VCaP (cell line): ENCODE data around the gene PNKD.

ENCODE experiments used
- H3K27ac ChIP-seq: fragments of 450-650 bp; 2 replicates; pipeline ENCODE4 v1.5.1; 2017
- TF ChIP-seq, protein P1 (sequence below): fragments of 450-650 bp; conservative IDR thresholded peaks from 2 replicates; pipeline ENCODE4 v1.5.1; 2017; ENCODE audit warnings: mild to moderate bottlenecking, moderate library complexity

PNKD gene

DNA sequence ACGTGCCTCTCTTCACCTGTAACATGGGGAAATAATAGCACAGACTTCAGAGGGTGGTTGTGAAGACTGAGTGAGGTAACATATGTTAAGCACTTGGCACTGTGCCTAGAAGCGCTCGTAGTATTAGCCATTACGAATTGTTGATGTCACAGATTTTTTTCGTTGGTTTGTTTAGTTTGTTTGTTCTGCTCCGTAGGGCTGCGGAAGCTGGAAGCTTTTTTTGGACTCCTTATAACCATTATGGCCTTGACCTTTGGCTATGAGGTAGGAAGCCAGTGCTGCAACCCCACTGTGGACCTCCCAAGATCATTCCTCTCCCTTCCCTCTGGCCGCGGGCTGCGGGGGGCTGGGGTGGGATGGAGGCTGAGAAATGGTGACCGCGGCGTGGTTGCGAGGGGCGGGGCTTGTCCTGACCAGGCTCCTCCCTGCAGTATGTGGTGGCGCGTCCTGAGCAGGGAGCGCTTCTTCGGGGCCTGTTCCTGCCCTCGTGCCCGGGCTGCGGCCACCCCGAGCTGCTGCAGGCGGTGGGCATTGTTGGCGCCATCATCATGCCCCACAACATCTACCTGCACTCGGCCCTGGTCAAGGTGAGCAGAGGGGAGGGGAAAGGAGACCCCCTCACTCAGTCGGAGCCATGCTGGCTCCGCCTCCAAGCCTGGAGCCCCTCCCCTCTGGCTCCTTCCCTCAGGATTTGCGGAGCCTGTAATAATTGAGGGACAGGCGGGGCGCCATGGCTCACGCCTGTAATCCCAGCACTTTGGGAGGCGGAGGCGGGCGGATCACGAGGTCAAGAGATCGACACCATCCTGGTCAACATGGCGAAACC is 117.3 kb downstream of the PNKD start:
- TF ChIP-seq, protein P1, sequence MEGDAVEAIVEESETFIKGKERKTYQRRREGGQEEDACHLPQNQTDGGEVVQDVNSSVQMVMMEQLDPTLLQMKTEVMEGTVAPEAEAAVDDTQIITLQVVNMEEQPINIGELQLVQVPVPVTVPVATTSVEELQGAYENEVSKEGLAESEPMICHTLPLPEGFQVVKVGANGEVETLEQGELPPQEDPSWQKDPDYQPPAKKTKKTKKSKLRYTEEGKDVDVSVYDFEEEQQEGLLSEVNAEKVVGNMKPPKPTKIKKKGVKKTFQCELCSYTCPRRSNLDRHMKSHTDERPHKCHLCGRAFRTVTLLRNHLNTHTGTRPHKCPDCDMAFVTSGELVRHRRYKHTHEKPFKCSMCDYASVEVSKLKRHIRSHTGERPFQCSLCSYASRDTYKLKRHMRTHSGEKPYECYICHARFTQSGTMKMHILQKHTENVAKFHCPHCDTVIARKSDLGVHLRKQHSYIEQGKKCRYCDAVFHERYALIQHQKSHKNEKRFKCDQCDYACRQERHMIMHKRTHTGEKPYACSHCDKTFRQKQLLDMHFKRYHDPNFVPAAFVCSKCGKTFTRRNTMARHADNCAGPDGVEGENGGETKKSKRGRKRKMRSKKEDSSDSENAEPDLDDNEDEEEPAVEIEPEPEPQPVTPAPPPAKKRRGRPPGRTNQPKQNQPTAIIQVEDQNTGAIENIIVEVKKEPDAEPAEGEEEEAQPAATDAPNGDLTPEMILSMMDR = no peak
- no peak overlapping the region for H3K27ac ChIP-seq

DNA sequence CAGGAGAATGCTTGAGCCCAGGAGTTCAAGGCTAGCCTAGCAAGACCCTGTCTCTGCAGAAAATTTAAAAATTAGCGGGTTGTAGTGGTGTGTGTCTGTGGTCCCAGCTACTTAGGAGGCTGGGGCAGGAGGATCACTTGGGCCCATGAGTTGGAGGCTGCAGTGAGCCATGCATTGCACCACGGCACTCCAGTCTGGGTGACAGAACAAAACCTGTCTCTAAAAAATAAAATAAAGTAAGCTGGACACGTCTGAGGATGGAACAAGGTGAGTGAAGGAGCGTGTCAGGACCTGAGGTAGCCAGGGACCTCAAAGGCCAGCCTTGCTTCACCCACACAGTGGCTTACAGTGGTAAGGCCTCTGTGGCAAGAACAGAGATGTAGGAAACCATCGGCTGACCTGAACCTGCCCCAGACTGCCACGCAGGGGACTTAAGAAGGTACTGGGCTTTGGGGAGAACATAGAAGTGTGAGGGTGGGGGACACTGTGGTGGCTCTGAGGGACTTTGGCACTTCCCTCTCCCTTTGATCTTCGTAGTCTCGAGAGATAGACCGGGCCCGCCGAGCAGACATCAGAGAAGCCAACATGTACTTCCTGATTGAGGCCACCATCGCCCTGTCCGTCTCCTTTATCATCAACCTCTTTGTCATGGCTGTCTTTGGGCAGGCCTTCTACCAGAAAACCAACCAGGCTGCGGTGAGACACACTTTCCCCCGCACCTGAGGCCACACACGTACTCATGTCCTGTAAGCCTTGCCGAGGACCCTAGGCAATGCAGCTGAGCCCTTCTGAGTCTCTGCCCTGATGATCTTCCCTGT is 119.2 kb downstream of the PNKD start:
- TF ChIP-seq, protein P1 = no peak
- H3K27ac ChIP-seq = no peak overlapping the region

- TF ChIP-seq, protein P1 = no peak
- H3K27ac ChIP-seq = no peak overlapping the region
Observed at GRCh38 chr2:218391202-218391601, 120.9 kb downstream of the PNKD start.

- no peak overlapping the region for H3K27ac ChIP-seq
Observed at GRCh38 chr2:218392459-218392858, 122.1 kb downstream of the PNKD start.

DNA sequence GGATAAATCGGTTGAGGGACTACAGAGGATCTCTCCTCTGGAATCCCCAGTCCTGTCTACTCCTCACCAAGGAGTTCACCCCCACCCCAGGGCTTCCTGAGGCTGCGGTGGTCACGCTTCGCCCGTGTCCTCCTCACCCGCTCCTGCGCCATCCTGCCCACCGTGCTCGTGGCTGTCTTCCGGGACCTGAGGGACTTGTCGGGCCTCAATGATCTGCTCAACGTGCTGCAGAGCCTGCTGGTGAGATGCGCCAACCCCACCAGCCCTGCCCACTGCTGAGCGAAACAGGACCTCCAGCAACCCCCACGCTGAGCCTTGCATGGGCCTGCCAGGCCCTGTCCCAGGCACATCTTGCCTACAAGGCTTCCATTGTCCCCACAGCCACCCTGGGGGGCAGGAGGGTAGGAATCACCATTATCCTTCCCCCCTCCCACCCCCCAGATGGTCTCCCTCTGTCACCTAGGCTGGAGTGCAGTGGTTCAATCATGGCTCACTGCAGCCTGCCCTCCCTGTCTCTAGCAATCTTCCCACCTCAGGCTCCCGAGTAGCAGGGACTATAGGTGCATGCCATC is 122.7 kb downstream of the PNKD start:
- TF ChIP-seq, protein P1 = no peak
- H3K27ac ChIP-seq = no peak overlapping the region

More at GRCh38 chr2:218392459-218392858, 122.1 kb downstream of the PNKD start:
- TF ChIP-seq, protein P1 = no peak

DNA sequence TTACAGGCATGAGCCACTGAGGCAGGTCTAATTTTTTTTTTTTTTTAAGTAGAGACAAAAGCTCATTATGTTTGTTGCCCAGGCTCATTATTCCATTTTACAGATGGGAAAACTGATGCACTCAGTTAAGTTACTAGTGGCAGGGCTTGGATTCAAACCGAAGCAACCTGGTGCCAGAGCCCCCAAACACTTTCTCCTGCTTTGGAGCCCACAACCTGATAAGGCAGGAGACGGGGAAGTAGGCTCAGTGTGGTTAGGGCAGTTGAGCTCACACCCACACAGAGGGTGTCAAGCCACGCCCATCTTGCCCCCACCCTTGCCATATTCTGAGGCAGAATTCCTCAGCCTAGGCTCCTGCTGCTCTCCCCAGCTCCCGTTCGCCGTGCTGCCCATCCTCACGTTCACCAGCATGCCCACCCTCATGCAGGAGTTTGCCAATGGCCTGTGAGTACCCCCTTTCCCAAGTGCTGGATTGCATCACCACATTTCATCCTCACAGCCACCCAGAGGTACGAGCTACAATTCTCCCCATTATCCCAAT is 123.5 kb downstream of the PNKD start:
- TF ChIP-seq, protein P1 = no peak
- H3K27ac ChIP-seq = no peak overlapping the region
